IMR-90 (cell line): Measurements from ENCODE around the gene MFNG. TPM values are rescaled to one million over a fixed set of nuclear protein-coding genes. Genes with fewer than 3 reads are reported as not detected.

Experiments
- ATAC-seq: fragments of 200-7000 bp; cut with Tn5 transposase; 2 replicates; pipeline ENCODE4 v1.9.1; 2020; ENCODE audit warnings: low read depth, mild to moderate bottlenecking, moderate library complexity
- BruUV-seq: library from RNA; stranded (reverse); fragments of 400-500 nt; replicated peaks from 2 replicates; lab custom pipeline; 2021; lab: Mats Ljungman, UMichigan
- CTCF ChIA-PET: fragments of 300-600 bp; formaldehyde crosslinking; extraction: SDS; loops from one replicate; lab custom pipeline; 2021; ENCODE audit warnings: antibody characterized with exemption; lab: Yijun Ruan, JAX
- POLR2A ChIA-PET: fragments of 300-600 bp; sonication (Branson Sonifier 250); formaldehyde crosslinking; loops from one replicate; lab custom pipeline; 2022; ENCODE audit warnings: antibody characterized with exemption; ENCODE audit not compliant: unreplicated experiment; lab: Charles Lee
- DNase-seq: peaks from one replicate; pipeline ENCODE4 v3.0.0; 2013
- H2AFZ ChIP-seq: replicated peaks from 2 replicates; pipeline ENCODE3; 2013; ENCODE audit warnings: low read length, mild to moderate bottlenecking; ENCODE audit not compliant: poor library complexity
- H2AK5ac ChIP-seq: 2 replicates; pipeline ENCODE4 v1.6.1; 2013; ENCODE audit warnings: low read depth, low read length, inconsistent platforms
- H2AK9ac ChIP-seq: replicated peaks from 2 replicates; pipeline ENCODE3; 2013; ENCODE audit warnings: mild to moderate bottlenecking, low read depth, low read length, moderate library complexity; ENCODE audit not compliant: poor library complexity
- H2BK120ac ChIP-seq: 2 replicates; pipeline ENCODE4 v1.6.1; 2013; ENCODE audit warnings: low read depth, low read length, inconsistent platforms
- H2BK15ac ChIP-seq: 3 replicates; pipeline ENCODE4 v1.6.1; 2013; ENCODE audit warnings: low read depth, low read length, inconsistent platforms
- H2BK20ac ChIP-seq: 2 replicates; pipeline ENCODE4 v1.6.1; 2013; ENCODE audit warnings: low read depth, mild to moderate bottlenecking, inconsistent platforms, low read length, moderate library complexity
- H2BK5ac ChIP-seq: 2 replicates; pipeline ENCODE4 v1.6.1; 2013; ENCODE audit warnings: mild to moderate bottlenecking, low read depth, low read length, inconsistent platforms; ENCODE audit not compliant: poor library complexity, severe bottlenecking
- H3K14ac ChIP-seq: replicated peaks from 2 replicates; pipeline ENCODE4 v1.6.1; 2013; ENCODE audit warnings: low read depth, low read length, inconsistent platforms
- H3K18ac ChIP-seq: 2 replicates; pipeline ENCODE4 v1.6.1; 2013; ENCODE audit warnings: low read depth, low read length, control low read depth
- H3K23ac ChIP-seq: 2 replicates; pipeline ENCODE4 v1.6.1; 2013; ENCODE audit warnings: low read depth, low read length, inconsistent platforms
- H3K27ac ChIP-seq: 2 replicates; pipeline ENCODE4 v1.5.1; 2013; ENCODE audit warnings: mild to moderate bottlenecking, control low read depth, low read length; ENCODE audit not compliant: insufficient read depth
- H3K27me3 ChIP-seq: 2 replicates; pipeline ENCODE4 v1.6.1; 2013; ENCODE audit warnings: low read length; ENCODE audit not compliant: control insufficient read depth, insufficient read depth
- H3K36me3 ChIP-seq: 2 replicates; pipeline ENCODE4 v1.6.1; 2013; ENCODE audit warnings: low read length, mixed read lengths; ENCODE audit not compliant: control insufficient read depth, insufficient read depth
- H3K4ac ChIP-seq: 2 replicates; pipeline ENCODE4 v1.6.1; 2013; ENCODE audit warnings: low read depth, low read length, inconsistent platforms
- H3K4me1 ChIP-seq: 2 replicates; pipeline ENCODE4 v1.6.1; 2013; ENCODE audit warnings: low read length, mixed read lengths; ENCODE audit not compliant: control insufficient read depth, insufficient read depth
- H3K4me2 ChIP-seq: 2 replicates; pipeline ENCODE4 v1.6.1; 2013; ENCODE audit warnings: low read depth, mild to moderate bottlenecking, control low read depth, low read length, moderate library complexity
- H3K4me3 ChIP-seq: 2 replicates; pipeline ENCODE4 v1.5.1; 2013; ENCODE audit warnings: low read depth, mild to moderate bottlenecking, control low read depth, low read length, moderate library complexity; ENCODE audit not compliant: insufficient read depth
- H3K56ac ChIP-seq: 2 replicates; pipeline ENCODE4 v1.6.1; 2013; ENCODE audit warnings: low read length, inconsistent platforms; ENCODE audit not compliant: insufficient read depth; ENCODE audit errors: extremely low read depth
- H3K79me1 ChIP-seq, 2 experiments: 2 replicates each; pipeline ENCODE4 v1.6.1; 2013; ENCODE audit warnings: low read length in 2 of 2, inconsistent platforms in 1 of 2, low read depth in 1 of 2
- H3K9ac ChIP-seq: 2 replicates; pipeline ENCODE4 v1.6.1; 2013; ENCODE audit warnings: low read depth, low read length, control low read depth
- H3K9me1 ChIP-seq: 2 replicates; pipeline ENCODE4 v1.6.1; 2013; ENCODE audit warnings: low read length, inconsistent platforms; ENCODE audit not compliant: insufficient read depth
- H3K9me3 ChIP-seq: 2 replicates; pipeline ENCODE4 v1.6.1; 2013; ENCODE audit warnings: low read length; ENCODE audit not compliant: control insufficient read depth, insufficient read depth
- H4K20me1 ChIP-seq: 2 replicates; pipeline ENCODE4 v1.6.1; 2013; ENCODE audit warnings: low read length, inconsistent platforms; ENCODE audit not compliant: insufficient read depth
- H4K5ac ChIP-seq: 2 replicates; pipeline ENCODE4 v1.6.1; 2013; ENCODE audit warnings: mild to moderate bottlenecking, low read depth, low read length, control low read depth
- H4K8ac ChIP-seq, 2 experiments: 2 replicates each; pipeline ENCODE4 v1.6.1; 2013; ENCODE audit warnings: low read depth in 2 of 2, low read length in 2 of 2, control low read depth in 1 of 2, inconsistent platforms in 1 of 2
- H4K91ac ChIP-seq: 2 replicates; pipeline ENCODE4 v1.6.1; 2013; ENCODE audit warnings: low read depth, low read length, inconsistent platforms; ENCODE audit not compliant: insufficient read depth
- CTCF ChIP-seq: conservative IDR thresholded peaks from 2 replicates; pipeline ENCODE4 v1.5.1; 2012; ENCODE audit warnings: mild to moderate bottlenecking, low read depth, low read length, improper control_type of control experiment
- WGBS, 2 experiments: methylation state at CpG; one replicate each; pipeline versions ENCODE4 v1.1.5 to v1.1.7; 2013; ENCODE audit warnings: missing lambda C conversion rate in 2 of 2; ENCODE audit not compliant: insufficient read length in 1 of 2; ENCODE audit errors: extremely low coverage in 2 of 2; 5-methylcytosine and 5-hydroxymethylcytosine counted together
- dilution Hi-C: fragments of 300-500 bp; cut with HindIII; formaldehyde crosslinking; loops from one replicate; pipeline ENCODE4 v1.14.3; 2018; ENCODE audit warnings: low sequenced_read_pairs; ENCODE audit not compliant: unreplicated experiment
- in situ Hi-C: fragments of 300-500 bp; cut with MboI; formaldehyde crosslinking; loops from 3 replicates; pipeline ENCODE4 v1.14.3; 2019; ENCODE audit warnings: low sequenced_read_pairs, inconsistent platforms, mixed read lengths
- intact Hi-C: fragments of 100-400 bp; cut with micrococcal nuclease; formaldehyde crosslinking; loops from 2 replicates; pipeline ENCODE4 v1.10.0; 2022
- polyA plus RNA-seq, 3 experiments: library from polyadenylated mRNA; depleted of rRNA; stranded (reverse); fragments of >200 nt; gene quantifications; 2 replicates each; pipeline ENCODE4 v1.2.3, GENCODE V29; 2012; ENCODE audit warnings: low replicate concordance in 1 of 3
- total RNA-seq: library from RNA; depleted of rRNA; stranded (reverse); fragments of >200 nt; gene quantifications from 2 replicates; pipeline ENCODE4 v1.2.3, GENCODE V29; 2012

The MFNG gene
- total and polyA plus RNA-seq, 2 of the 4 experiments (the other 2 are of a cell fraction), result 0.15 TPM; not detected in 1

GRCh38 chr22:37483050-37483449 lies 3.1 kb downstream of the MFNG start:
- Histone ChIP-seq H2BK120ac (no peak overlapping the region), H4K91ac (no peak overlapping the region), H4K5ac (no peak overlapping the region), H3K4me2 (no peak overlapping the region), H3K79me1 (no peaks in the 10 kb centered on the region), H3K9me3 (no peaks in the 10 kb centered on the region), H3K36me3 (no peaks in the 10 kb centered on the region), H3K18ac (no peak overlapping the region), H4K20me1 (no peaks in the 10 kb centered on the region), H2AFZ (no peak overlapping the region), H2BK20ac (no peak overlapping the region), H3K56ac (no peak overlapping the region), H2AK5ac (peak overlapping the region; percentile 23; the same call in 1 of the 2 replicates), H4K8ac (no peak overlapping the region), H3K4ac (no peak overlapping the region; the same call in 1 of the 2 replicates), H3K4me1 (peaks cover 11% of the 10 kb centered on the region), H2BK5ac (no peak overlapping the region), H3K27me3 (peaks cover 12% of the 10 kb centered on the region; the same call in 1 of the 2 replicates), H3K9ac (no peak overlapping the region), H2BK15ac (no peak overlapping the region), H3K27ac (no peak overlapping the region), H2AK9ac (no peak overlapping the region), H3K14ac (no peak overlapping the region), H3K4me3 (no peak overlapping the region), H3K9me1 (no peaks in the 10 kb centered on the region), H3K23ac (no peak overlapping the region)
- POLR2A ChIA-PET, result no interaction called here
- ATAC-seq (no peak), DNase-seq (no peak)
- intact Hi-C loops (no loop called here), in situ Hi-C loops (no loop called here), dilution Hi-C loops (no loop called here)
- CTCF ChIA-PET, result interaction anchor here (1.0 kb wide), 1 partner anchor 11 kb away, joined by 3 read pairs; no protein-coding TSS in a partner anchor
- no TSS peak for BruUV-seq
- WGBS, 2 experiments, result 71% methylated on average over 11 of the region's 13 CpGs; no CpG with 5 or more reads in 1 of the 2 experiments
- TF ChIP-seq CTCF, result no peak
